GM11168 (cell line): ENCODE data around the gene F13A1.

Source experiments
- in situ Hi-C: fragments of 300-500 bp; cut with MboI; formaldehyde crosslinking; loops from one replicate; pipeline ENCODE4 v1.12.0; 2022; ENCODE audit warnings: low sequenced_read_pairs; ENCODE audit not compliant: unreplicated experiment

Gene F13A1

GRCh38 chr6:6248651-6249050, 71.8 kb downstream of the F13A1 start:
- in situ Hi-C loops: no loop called here

GRCh38 chr6:6246544-6246943, 73.9 kb downstream of the F13A1 start:
- in situ Hi-C loops: no loop called here

GRCh38 chr6:6244624-6245023, 75.8 kb downstream of the F13A1 start:
- in situ Hi-C loops: no loop called here

- in situ Hi-C loops: no loop called here
Observed at GRCh38 chr6:6243846-6244245, 76.6 kb downstream of the F13A1 start.

DNA sequence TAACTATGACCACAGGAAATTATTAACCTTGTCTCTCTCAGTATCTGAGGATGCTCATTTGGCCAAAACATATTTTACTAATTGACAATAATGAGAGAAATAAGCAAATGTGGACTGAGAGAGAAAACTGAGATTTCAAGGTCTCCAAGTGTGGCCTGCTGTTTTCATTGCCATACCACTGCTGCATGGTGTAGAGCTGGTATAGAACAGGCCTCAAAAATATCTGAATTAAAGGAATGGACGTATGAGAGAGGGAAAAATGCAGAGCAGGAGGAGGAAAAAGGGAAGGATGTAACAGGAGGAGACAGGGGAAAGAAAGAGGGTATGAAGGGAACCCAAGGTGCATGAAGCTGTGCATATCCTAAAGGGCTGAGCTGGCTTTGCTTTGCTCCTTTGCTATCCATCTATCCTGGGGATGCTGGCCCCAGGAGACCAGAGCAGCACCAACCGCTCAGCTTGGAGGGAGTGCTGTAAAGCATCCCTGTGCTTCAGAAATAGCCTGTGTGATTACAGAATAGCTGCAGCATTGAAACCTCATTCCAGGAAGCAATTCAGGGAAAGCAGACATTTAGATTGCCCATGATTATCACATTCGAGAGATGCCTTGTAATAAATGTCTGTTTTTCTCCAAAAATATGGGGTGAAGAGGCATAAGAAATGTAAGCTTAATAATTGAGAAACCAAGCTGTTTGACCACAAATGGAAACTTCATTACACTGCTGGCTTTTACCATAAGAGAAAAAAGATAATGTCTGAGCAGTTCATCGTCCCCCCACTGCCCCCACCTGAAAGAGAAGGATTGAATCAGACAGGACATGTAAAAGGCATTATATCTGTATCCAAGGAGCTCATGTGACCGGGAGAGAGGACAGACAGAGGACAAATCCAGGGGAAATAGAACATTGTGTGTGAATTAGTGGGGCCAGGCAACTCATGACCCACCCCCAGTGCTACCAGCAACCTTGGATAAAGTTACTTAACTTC, 80.6 kb downstream of the F13A1 start:
- in situ Hi-C loops: no loop called here

DNA sequence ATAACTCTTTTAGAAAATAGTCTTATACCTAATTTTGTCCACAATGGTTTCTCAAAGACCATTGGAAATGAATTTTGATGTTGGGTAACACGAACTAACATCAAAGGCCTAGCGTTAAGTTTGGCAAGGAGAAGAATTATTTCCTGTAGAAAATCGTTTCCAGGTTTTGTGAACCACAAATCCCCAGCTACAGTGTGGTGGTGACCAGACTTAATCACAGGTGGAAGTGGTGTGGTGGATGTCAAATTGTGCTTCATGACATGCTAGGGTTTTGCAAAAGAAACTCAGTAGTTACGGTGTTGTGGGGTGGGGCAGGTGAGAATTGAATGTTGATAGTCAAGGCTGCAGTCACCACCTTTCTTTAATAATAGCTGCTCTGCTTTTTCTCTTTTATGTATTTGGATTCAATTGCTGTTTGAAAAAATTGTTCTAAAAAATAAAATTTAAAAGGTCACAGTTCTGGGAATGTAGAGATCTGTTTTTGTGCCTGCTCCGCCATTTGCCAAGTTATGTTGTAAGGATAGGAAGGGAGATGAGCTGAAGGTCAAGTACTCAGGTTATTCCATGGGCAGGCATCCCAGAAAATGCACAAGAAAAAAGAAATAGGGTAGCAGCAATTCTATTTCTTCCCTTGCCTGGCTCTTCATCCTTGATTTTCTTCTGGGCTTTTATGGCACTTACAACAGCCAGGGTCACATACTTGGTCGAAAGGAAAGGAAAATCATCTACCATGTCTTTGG, 83.6 kb downstream of the F13A1 start:
- in situ Hi-C loops: no loop called here

GRCh38 chr6:6235786-6236185, 84.7 kb downstream of the F13A1 start:
- in situ Hi-C loops: no loop called here

- in situ Hi-C loops: no loop called here
Observed at GRCh38 chr6:6234963-6235362, 85.5 kb downstream of the F13A1 start.

GRCh38 chr6:6230286-6230685, 90.2 kb downstream of the F13A1 start:
- in situ Hi-C loops: no loop called here

- in situ Hi-C loops: no loop called here
Observed at GRCh38 chr6:6227896-6228295, 92.6 kb downstream of the F13A1 start.

GRCh38 chr6:6225885-6226529, 94.5 kb downstream of the F13A1 start:
- in situ Hi-C loops: no loop called here

- in situ Hi-C loops: no loop called here
Observed at GRCh38 chr6:6224933-6225486, 95.5 kb downstream of the F13A1 start.

- in situ Hi-C loops: no loop called here
Observed at GRCh38 chr6:6221787-6222535, 98.5 kb downstream of the F13A1 start.

GRCh38 chr6:6220718-6221117, 99.7 kb downstream of the F13A1 start:
- in situ Hi-C loops: no loop called here

DNA sequence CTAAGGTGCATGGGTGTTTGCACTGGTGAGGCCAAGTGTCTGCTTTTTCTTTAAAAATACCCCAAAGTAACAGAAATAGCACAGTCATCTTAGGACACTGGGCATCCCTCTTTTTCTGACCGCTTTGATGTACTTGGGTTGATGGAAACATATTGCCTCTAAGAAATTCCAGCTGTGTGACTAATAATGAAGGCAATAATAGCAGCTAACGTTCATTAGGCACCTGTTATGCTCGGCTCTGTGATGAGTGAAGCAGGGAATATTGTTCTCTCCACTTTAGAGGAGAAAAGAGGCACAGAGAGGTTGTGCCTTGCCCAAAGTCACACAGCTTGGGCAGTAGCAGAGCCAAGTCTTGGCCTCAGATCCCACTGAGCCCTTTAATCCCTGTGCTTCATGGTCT, 100.7 kb downstream of the F13A1 start:
- in situ Hi-C loops: no loop called here

DNA sequence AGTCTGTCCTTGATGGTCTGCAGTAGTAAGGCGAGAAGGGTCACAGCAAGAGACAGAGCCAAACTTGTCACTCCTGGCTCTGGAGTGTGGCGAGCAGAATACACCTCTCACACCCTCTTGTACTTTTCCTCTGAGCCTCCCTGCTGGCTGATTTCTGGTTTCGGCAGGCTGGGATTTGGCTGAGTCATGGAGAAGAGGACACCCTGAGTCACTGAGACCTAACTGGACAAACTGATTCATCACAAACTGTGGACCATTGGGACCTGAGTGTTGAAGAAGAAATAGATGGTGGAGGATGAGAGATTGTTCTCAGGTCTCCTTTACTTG, 101.7 kb downstream of the F13A1 start:
- in situ Hi-C loops: no loop called here

DNA sequence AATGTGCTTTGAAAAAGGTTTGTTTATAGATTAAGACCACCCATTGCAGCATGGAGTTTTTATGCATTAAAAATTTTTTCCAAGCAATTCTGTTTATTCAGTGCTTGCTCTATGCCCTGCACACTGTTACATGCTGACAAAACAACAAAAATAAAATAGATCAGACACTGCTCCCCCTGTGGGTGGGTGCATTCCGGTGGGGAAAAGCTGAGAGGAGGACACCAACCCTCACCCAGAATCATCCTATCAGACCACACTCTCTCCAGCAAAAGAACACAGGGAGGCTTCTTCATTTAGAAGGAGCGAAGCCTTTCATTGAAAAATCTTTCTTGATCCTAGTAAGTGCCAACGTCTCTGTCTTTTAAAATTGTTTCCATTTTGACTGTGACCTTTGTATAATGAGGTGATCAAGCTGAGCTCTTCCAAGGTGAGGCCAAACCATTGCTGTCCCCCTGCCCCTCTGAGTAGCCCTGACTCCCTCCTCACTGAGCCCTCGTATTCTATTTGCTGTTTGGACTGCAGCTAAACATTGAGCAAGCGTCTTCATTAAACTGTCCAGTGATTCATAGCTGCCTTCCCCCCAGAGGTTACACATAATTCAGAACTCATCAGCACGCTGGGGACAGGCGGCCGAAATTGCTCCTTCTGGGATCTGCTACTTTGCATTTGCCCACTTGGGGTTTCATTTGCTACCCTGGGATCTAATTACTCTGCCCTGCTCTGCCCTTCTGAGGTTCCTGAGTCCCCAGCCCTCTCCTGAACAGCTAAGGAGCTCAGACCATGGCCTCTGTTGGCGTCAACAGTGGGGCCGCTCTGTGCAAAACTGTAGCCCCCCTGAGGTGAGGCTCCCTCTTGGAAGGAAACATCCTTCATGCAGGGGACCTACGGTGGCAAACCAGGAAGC, 102.4 kb downstream of the F13A1 start:
- in situ Hi-C loops: no loop called here

GRCh38 chr6:6210994-6211393, 109.5 kb downstream of the F13A1 start:
- in situ Hi-C loops: no loop called here

GRCh38 chr6:6202886-6203285, 117.6 kb downstream of the F13A1 start:
- in situ Hi-C loops: no loop called here
